Ovary (tissue), 9 donors: Measurements from ENCODE around the gene EWSR1. TPM values are rescaled to one million over a fixed set of nuclear protein-coding genes. Genes with fewer than 3 reads are reported as not detected.
A peak's percentile ranks its signal among the peaks of the same experiment; 100 is the strongest.

Source experiments
- DNase-seq, 5 donors: peaks; one replicate each; pipeline ENCODE4 v3.0.0-alpha.2; 2019 to 2020
- H3K27ac ChIP-seq, 2 donors: fragments of 200-600 bp; one replicate each; pipeline versions ENCODE4 v1.5.1 to v1.8.0; 2019 to 2022
- H3K27me3 ChIP-seq: fragments of 200-600 bp; one replicate; pipeline ENCODE4 v1.8.0; 2022
- H3K36me3 ChIP-seq: fragments of 200-600 bp; sonication (generic); one replicate; pipeline ENCODE4 v1.5.1; 2019
- H3K4me1 ChIP-seq: one replicate; pipeline ENCODE4 v1.8.1; 2013; ENCODE audit warnings: mild to moderate bottlenecking, moderate library complexity; ENCODE audit not compliant: insufficient read depth
- H3K4me3 ChIP-seq: fragments of 200-600 bp; sonication (generic); one replicate; pipeline ENCODE4 v1.5.1; 2017
- H3K9me3 ChIP-seq, 2 donors: fragments of 200-600 bp in 1 of 2; sonication (generic) in 1 of 2; one replicate each; pipeline versions ENCODE4 v1.5.1 to v1.8.1; 2013 to 2019; ENCODE audit warnings: mild to moderate bottlenecking in 1 of 2, moderate library complexity in 1 of 2
- CTCF ChIP-seq, 3 donors: fragments of 450-650 bp in 2 of 3; fragments of 200-600 bp in 1 of 3; IDR thresholded peaks; one replicate each; pipeline versions ENCODE4 v1.5.1 to v1.8.0; 2016 to 2022; ENCODE audit warnings: antibody characterized with exemption in 3 of 3, mild to moderate bottlenecking in 1 of 3
- EP300 ChIP-seq: sonication (generic); formaldehyde crosslinking; IDR thresholded peaks from one replicate; pipeline ENCODE4 v1.6.1; 2017; ENCODE audit warnings: antibody characterized with exemption
- POLR2A ChIP-seq: fragments of 450-650 bp; IDR thresholded peaks from one replicate; pipeline ENCODE4 v1.6.1; 2017; ENCODE audit warnings: antibody characterized with exemption, mild to moderate bottlenecking, moderate library complexity
- WGBS, 3 donors: extraction: QIAGEN DNeasy Blood & Tissue Kit in 1 of 3; methylation state at CpG; one replicate each; pipeline versions ENCODE4 v1.1.5 to v1.1.7; 2013 to 2017; 5-methylcytosine and 5-hydroxymethylcytosine counted together
- intact Hi-C, 4 donors: fragments of 100-400 bp; cut with DNase I; formaldehyde crosslinking; loops; one replicate each; pipeline versions ENCODE4 v1.11.0 to v1.15.1; 2022 to 2023
- polyA plus RNA-seq, 2 donors: library from polyadenylated mRNA; stranded (reverse); fragments of 200-250 nt in 1 of 2; fragments of 350-450 nt in 1 of 2; fragmentation: Illumina TruSeq in 1 of 2; extraction: RNeasy Lipid Tissue Mini Kit (QIAGEN cat#74804) in 1 of 2; gene quantifications; one replicate each; pipeline ENCODE4 v1.2.3, GENCODE V29; 2013 to 2014
- total RNA-seq, 7 donors: library from RNA; depleted of rRNA in 2 of 7; stranded (reverse); fragments of >200 nt in 2 of 7; fragmentation: NEBNext Ultra II Directional in 3 of 7; extraction: Animal tissue kit (Norgen Biotek cat#: 25700) in 3 of 7; gene quantifications; one replicate each; pipeline versions ENCODE4 v1.1.0 to v1.2.4, GENCODE V29; 2016 to 2023
- donor health status: DM: no; HTN: no; CAD: no; lungs with moderate emphysema.
- donor health status: DM: no; HTN: no; CAD: no.
- donor health status: Bipolar disorder and iron deficiency.
- donor health status: DM: yes; HTN: yes; CAD: no.
- donor health status: DM: no; HTN: no; CAD: no.
- donor health status: DM: yes; HTN: yes; CAD: no.

Gene EWSR1
- total and polyA plus RNA-seq, 9 donors: 127 to 191 (median 170) TPM

GRCh38 chr22:29254286-29254660 is 13.8 kb upstream of the EWSR1 start:
- no peaks in the 10 kb centered on the region for H3K9me3 ChIP-seq
- H3K36me3 ChIP-seq: no peaks in the 10 kb centered on the region
- H3K27me3 ChIP-seq: no peaks in the 10 kb centered on the region
- H3K4me1 ChIP-seq: no peaks in the 10 kb centered on the region
- DNase-seq: peak in 1 of 5 donors; percentile 8
- intact Hi-C loops: no loop called here
- H3K4me3 ChIP-seq: no peak overlapping the region
- WGBS, 3 donors: 63 to 71% (median 71%) methylated on average over 4 of the region's 4 CpGs
- TF ChIP-seq CTCF (IDR thresholded peaks at IDR 0.05): no peak
- no peak for TF ChIP-seq EP300
- no peak overlapping the region for H3K27ac ChIP-seq

- no peak for TF ChIP-seq POLR2A
- no peak for TF ChIP-seq CTCF (IDR thresholded peaks at IDR 0.05)
- no peak for TF ChIP-seq EP300
- H3K27me3 ChIP-seq: no peaks in the 10 kb centered on the region
- no peaks in the 10 kb centered on the region for H3K36me3 ChIP-seq
- intact Hi-C loops: no loop called here
- no peak overlapping the region for H3K27ac ChIP-seq
- DNase-seq: peak in 1 of 5 donors; percentile 9
- H3K4me1 ChIP-seq: no peaks in the 10 kb centered on the region
- 95 to 97% (median 97%) methylated on average over 11 of the region's 11 CpGs for WGBS, 3 donors
- H3K4me3 ChIP-seq: no peak overlapping the region
- H3K9me3 ChIP-seq: no peaks in the 10 kb centered on the region
These were observed 12.9 kb upstream of the EWSR1 start for GRCh38 chr22:29255064-29255621.

- no peaks in the 10 kb centered on the region for H3K36me3 ChIP-seq
- no peaks in the 10 kb centered on the region for H3K27me3 ChIP-seq
- no peaks in the 10 kb centered on the region for H3K4me1 ChIP-seq
- 83 to 89% (median 88%) methylated on average over 8 of the region's 8 CpGs for WGBS, 3 donors
- H3K4me3 ChIP-seq: no peak overlapping the region
- DNase-seq: peak in 1 of 5 donors; percentile 14
- no peak overlapping the region for H3K27ac ChIP-seq
- no peak for TF ChIP-seq EP300
- no peak for TF ChIP-seq CTCF (IDR thresholded peaks at IDR 0.05)
- TF ChIP-seq POLR2A: no peak
- no peaks in the 10 kb centered on the region for H3K9me3 ChIP-seq
- intact Hi-C loops: no loop called here
These were observed 11.3 kb upstream of the EWSR1 start for GRCh38 chr22:29256606-29257325.

GRCh38 chr22:29257751-29258181 is 10.3 kb upstream of the EWSR1 start:
- H3K27ac ChIP-seq: no peak overlapping the region
- no peaks in the 10 kb centered on the region for H3K27me3 ChIP-seq
- no peaks in the 10 kb centered on the region for H3K36me3 ChIP-seq
- intact Hi-C loops: no loop called here
- 65 to 77% (median 66%) methylated on average over 7 to 8 of the region's 8 CpGs for WGBS, 3 donors
- no peak overlapping the region for H3K4me3 ChIP-seq
- no peak for TF ChIP-seq POLR2A
- TF ChIP-seq EP300: no peak
- TF ChIP-seq CTCF (IDR thresholded peaks at IDR 0.05): no peak
- peak in 1 of 5 donors; percentile 12 for DNase-seq
- no peaks in the 10 kb centered on the region for H3K4me1 ChIP-seq
- H3K9me3 ChIP-seq: no peaks in the 10 kb centered on the region
